Panc1 (cell line): ENCODE results near the gene FMN2.

Source experiments
- CTCF ChIP-seq: fragments of 450-650 bp; IDR thresholded peaks from 2 replicates; pipeline ENCODE4 v1.5.1; 2017; ENCODE audit warnings: mild to moderate bottlenecking
- POLR2AphosphoS5 ChIP-seq: IDR thresholded peaks from 2 replicates; pipeline ENCODE4 v1.6.1; 2012; ENCODE audit warnings: mild to moderate bottlenecking, low read depth, low read length, moderate library complexity
- REST ChIP-seq, 2 experiments: IDR thresholded peaks; 2 replicates each; pipeline ENCODE4 v1.6.1; 2011 to 2012; ENCODE audit warnings: low read depth in 2 of 2, control low read depth in 1 of 2, low read length in 1 of 2, mild to moderate bottlenecking in 1 of 2, moderate library complexity in 1 of 2; ENCODE audit not compliant: insufficient read depth in 1 of 2
- TCF7L2 ChIP-seq: IDR thresholded peaks from 2 replicates; pipeline ENCODE4 v1.6.1; 2011; ENCODE audit warnings: mild to moderate bottlenecking, low read depth, low read length, inconsistent platforms

- TF ChIP-seq TCF7L2 (no peak), CTCF (no peak), REST (IDR thresholded peaks at IDR 0.05; ENCODE audit: insufficient read depth in 1 of 2, low read depth in 2 of 2, low read length in 1 of 2) (no peak), POLR2AphosphoS5 (no peak)
These were observed 2.5 kb downstream of the FMN2 start for GRCh38 chr1:240094041-240094722.
